ENCODE measurements around the gene AKAP11.

DNA sequence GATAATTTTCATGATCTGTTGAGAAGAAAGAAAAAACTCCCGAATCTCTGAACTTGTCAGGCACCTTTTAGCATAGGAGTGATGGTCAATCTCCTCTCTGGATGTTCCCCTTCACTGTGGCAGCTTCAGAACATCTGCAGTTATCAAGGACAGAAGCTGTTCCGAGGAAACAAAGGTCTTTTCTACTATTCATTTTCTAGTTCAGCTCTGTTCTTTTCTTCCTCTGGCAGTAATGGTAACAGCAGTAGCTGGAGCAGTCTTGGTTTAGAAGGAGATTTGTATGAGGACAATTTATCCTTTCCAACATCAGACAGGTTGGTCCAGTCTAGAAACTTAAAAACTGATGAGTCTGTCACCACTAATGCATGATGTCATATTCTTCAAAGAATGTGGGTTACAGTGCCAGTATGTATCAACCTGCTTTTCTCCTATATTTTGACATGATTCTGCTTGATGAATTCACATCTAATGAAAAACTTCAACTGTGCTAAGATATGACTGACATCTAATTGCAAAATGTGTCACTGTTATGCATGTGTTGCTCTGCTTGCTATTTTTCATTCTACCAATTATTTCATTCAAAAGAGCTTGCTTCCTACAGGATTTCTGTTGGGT is 41.0 kb downstream of the AKAP11 start:
- TF ChIP-seq, protein P1, sequence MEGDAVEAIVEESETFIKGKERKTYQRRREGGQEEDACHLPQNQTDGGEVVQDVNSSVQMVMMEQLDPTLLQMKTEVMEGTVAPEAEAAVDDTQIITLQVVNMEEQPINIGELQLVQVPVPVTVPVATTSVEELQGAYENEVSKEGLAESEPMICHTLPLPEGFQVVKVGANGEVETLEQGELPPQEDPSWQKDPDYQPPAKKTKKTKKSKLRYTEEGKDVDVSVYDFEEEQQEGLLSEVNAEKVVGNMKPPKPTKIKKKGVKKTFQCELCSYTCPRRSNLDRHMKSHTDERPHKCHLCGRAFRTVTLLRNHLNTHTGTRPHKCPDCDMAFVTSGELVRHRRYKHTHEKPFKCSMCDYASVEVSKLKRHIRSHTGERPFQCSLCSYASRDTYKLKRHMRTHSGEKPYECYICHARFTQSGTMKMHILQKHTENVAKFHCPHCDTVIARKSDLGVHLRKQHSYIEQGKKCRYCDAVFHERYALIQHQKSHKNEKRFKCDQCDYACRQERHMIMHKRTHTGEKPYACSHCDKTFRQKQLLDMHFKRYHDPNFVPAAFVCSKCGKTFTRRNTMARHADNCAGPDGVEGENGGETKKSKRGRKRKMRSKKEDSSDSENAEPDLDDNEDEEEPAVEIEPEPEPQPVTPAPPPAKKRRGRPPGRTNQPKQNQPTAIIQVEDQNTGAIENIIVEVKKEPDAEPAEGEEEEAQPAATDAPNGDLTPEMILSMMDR (optimal IDR thresholded peaks at IDR 0.05 in 1 of 3, IDR thresholded peaks at IDR 0.05 in 1 of 3, conservative IDR thresholded peaks at IDR 0.05 in 1 of 3; ENCODE audit: extremely low read depth in 1 of 3, insufficient read depth in 2 of 3, low read length in 3 of 3), result no peak
- no peak for TF ChIP-seq EZH2 (IDR thresholded peaks at IDR 0.05; ENCODE audit: low read length)
